ENCODE measurements around the gene XYLT1.
A peak's percentile ranks its signal among the peaks of the same experiment; 100 is the strongest.

The XYLT1 gene

GRCh38 chr16:17440131-17440530 is 30.6 kb downstream of the XYLT1 start:
- no peak for DNase-seq
- in situ Hi-C loops (cut with MboI; ENCODE audit: low pct_unique_long_range_greater_than_20kb, low sequenced_read_pairs), result loop anchor here (25.0 kb wide), 1 partner anchor 97 kb away; no protein-coding TSS in a partner anchor

GRCh38 chr16:17439580-17439979 is 31.2 kb downstream of the XYLT1 start:
- in situ Hi-C loops (cut with MboI; ENCODE audit: low pct_unique_long_range_greater_than_20kb, low sequenced_read_pairs), result loop anchor here (25.0 kb wide), 1 partner anchor 98 kb away; no protein-coding TSS in a partner anchor
- peak; percentile 23 for DNase-seq

- DNase-seq, result no peak
- in situ Hi-C loops (cut with MboI; ENCODE audit: low pct_unique_long_range_greater_than_20kb, low sequenced_read_pairs), result loop anchor here (25.0 kb wide), 1 partner anchor 99 kb away; no protein-coding TSS in a partner anchor
These were observed 32.8 kb downstream of the XYLT1 start for GRCh38 chr16:17437981-17438380.

GRCh38 chr16:17437127-17437720 is 33.5 kb downstream of the XYLT1 start:
- in situ Hi-C loops (cut with MboI; ENCODE audit: low pct_unique_long_range_greater_than_20kb, low sequenced_read_pairs), result loop anchor here (25.0 kb wide), 1 partner anchor 100 kb away; no protein-coding TSS in a partner anchor

GRCh38 chr16:17435318-17435717 is 35.4 kb downstream of the XYLT1 start:
- in situ Hi-C loops (cut with MboI; ENCODE audit: low pct_unique_long_range_greater_than_20kb, low sequenced_read_pairs), result loop anchor here (25.0 kb wide), 1 partner anchor 102 kb away; no protein-coding TSS in a partner anchor
- DNase-seq, result no peak

More at GRCh38 chr16:17437127-17437720, 33.5 kb downstream of the XYLT1 start:
- no peak for DNase-seq

GRCh38 chr16:17433577-17434451 is 36.9 kb downstream of the XYLT1 start:
- in situ Hi-C loops (cut with MboI; ENCODE audit: low pct_unique_long_range_greater_than_20kb, low sequenced_read_pairs), result loop anchor here (25.0 kb wide), 1 partner anchor 103 kb away; no protein-coding TSS in a partner anchor
- DNase-seq, result no peak

GRCh38 chr16:17432901-17433576 is 37.7 kb downstream of the XYLT1 start:
- DNase-seq, result no peak
- in situ Hi-C loops (cut with MboI; ENCODE audit: low pct_unique_long_range_greater_than_20kb, low sequenced_read_pairs), result loop anchor here (25.0 kb wide), 1 partner anchor 104 kb away; no protein-coding TSS in a partner anchor

- no peak for DNase-seq
- in situ Hi-C loops (cut with MboI; ENCODE audit: low pct_unique_long_range_greater_than_20kb, low sequenced_read_pairs), result loop anchor here (25.0 kb wide), 1 partner anchor 105 kb away; no protein-coding TSS in a partner anchor
These were observed 38.7 kb downstream of the XYLT1 start for GRCh38 chr16:17431968-17432625.

GRCh38 chr16:17431012-17431411 is 39.7 kb downstream of the XYLT1 start:
- in situ Hi-C loops (cut with MboI; ENCODE audit: low pct_unique_long_range_greater_than_20kb, low sequenced_read_pairs), result loop anchor here (25.0 kb wide), 1 partner anchor 106 kb away; no protein-coding TSS in a partner anchor
- DNase-seq, result no peak

GRCh38 chr16:17426451-17426850 is 44.3 kb downstream of the XYLT1 start:
- in situ Hi-C loops (cut with MboI; ENCODE audit: low pct_unique_long_range_greater_than_20kb, low sequenced_read_pairs), result loop anchor here (25.0 kb wide), 1 partner anchor 111 kb away; no protein-coding TSS in a partner anchor
- DNase-seq, result no peak

- in situ Hi-C loops (cut with MboI; ENCODE audit: low pct_unique_long_range_greater_than_20kb, low sequenced_read_pairs), result loop anchor here (25.0 kb wide), 1 partner anchor 113 kb away; no protein-coding TSS in a partner anchor
These were observed 46.0 kb downstream of the XYLT1 start for GRCh38 chr16:17424771-17425170.

GRCh38 chr16:17423221-17423620 is 47.5 kb downstream of the XYLT1 start:
- DNase-seq, result no peak

More at GRCh38 chr16:17424771-17425170, 46.0 kb downstream of the XYLT1 start:
- no peak for DNase-seq

GRCh38 chr16:17420816-17421215 is 49.9 kb downstream of the XYLT1 start:
- DNase-seq, result no peak
- in situ Hi-C loops (cut with MboI; ENCODE audit: low pct_unique_long_range_greater_than_20kb, low sequenced_read_pairs), result no loop called here

More at GRCh38 chr16:17423221-17423620, 47.5 kb downstream of the XYLT1 start:
- in situ Hi-C loops (cut with MboI; ENCODE audit: low pct_unique_long_range_greater_than_20kb, low sequenced_read_pairs), result no loop called here

- DNase-seq, result no peak
- in situ Hi-C loops (cut with MboI; ENCODE audit: low pct_unique_long_range_greater_than_20kb, low sequenced_read_pairs), result no loop called here
These were observed 51.5 kb downstream of the XYLT1 start for GRCh38 chr16:17419266-17419665.

GRCh38 chr16:17417740-17418139 is 53.0 kb downstream of the XYLT1 start:
- in situ Hi-C loops (cut with MboI; ENCODE audit: low pct_unique_long_range_greater_than_20kb, low sequenced_read_pairs), result no loop called here
- no peak for DNase-seq

GRCh38 chr16:17416461-17417311 is 54.1 kb downstream of the XYLT1 start:
- peak; percentile 84 for DNase-seq
- in situ Hi-C loops (cut with MboI; ENCODE audit: low pct_unique_long_range_greater_than_20kb, low sequenced_read_pairs), result no loop called here

- DNase-seq, result no peak
- in situ Hi-C loops (cut with MboI; ENCODE audit: low pct_unique_long_range_greater_than_20kb, low sequenced_read_pairs), result no loop called here
These were observed 55.8 kb downstream of the XYLT1 start for GRCh38 chr16:17414916-17415315.

GRCh38 chr16:17414421-17414820 is 56.3 kb downstream of the XYLT1 start:
- in situ Hi-C loops (cut with MboI; ENCODE audit: low pct_unique_long_range_greater_than_20kb, low sequenced_read_pairs), result no loop called here
- peak; percentile 36 for DNase-seq
